HG02852 (cell line): ENCODE measurements around the gene CCDC187.
"Not testable (repeated sequence)": the region's sequence is repeated elsewhere in the genome, so short reads cannot be mapped to it uniquely, and the experiment has no call there.

Experiments used
- ATAC-seq: cut with Tn5 transposase; IDR thresholded peaks from one replicate; pipeline ENCODE4 v1.9.1; 2021; ENCODE audit warnings: mild to moderate bottlenecking, moderate library complexity; ENCODE audit not compliant: unreplicated experiment

CCDC187 gene

DNA sequence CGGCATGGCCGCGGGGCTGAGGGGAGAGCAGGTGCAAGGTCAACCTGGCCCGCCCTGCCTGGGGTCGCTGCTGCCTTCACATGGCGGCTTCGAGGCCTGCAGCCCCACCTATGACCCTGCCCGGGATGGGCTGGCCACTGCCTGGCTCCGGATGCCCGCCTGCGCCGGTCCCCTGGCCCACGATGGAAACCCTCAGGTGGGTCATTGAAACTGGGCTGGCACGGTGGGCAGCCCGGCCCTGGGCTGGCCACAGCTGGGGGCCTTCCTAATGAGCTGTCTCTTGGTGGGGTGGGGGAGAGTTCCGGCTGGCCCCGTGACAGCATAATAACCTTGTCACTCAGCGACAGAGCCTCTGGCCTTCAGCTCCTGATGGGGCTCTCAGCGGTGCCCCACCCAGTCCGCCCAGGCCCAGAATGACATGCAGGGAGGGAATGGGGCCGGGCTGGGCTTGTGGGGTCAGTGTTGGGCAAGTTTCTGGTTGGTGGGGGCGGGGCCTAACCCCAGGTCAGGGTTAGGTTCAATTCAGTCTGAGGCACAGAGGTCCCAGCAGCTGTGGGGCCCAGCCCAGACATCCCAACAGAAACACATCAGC, at the start of gene CCDC187:
TSS of gene CCDC187 (minus strand) at position 270 of the 592 bp plus-strand sequence. CDS start at position 6, 264 bp downstream.
- no peak for ATAC-seq

DNA sequence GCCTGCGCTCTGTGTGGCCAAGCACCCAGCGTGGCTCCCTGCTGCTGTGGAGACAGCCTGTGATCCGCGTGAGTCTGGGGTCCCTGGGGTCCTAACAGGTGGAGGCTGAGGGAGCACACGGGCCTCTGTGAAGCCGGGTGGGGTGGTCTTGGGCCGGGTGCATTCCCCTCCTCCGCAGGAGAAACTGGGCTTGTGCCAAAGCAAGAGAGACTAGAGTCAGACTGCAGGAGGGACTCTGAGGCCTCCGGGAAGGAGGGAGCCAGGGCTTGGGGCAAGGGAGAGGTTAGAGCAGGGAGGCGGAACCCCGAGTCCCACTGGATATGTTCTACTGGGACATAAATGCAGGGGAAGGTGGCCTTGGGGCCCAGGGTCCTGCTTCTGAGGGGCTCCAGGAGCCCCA, 49.2 kb upstream of the CCDC187 start:
- ATAC-seq = no peak

DNA sequence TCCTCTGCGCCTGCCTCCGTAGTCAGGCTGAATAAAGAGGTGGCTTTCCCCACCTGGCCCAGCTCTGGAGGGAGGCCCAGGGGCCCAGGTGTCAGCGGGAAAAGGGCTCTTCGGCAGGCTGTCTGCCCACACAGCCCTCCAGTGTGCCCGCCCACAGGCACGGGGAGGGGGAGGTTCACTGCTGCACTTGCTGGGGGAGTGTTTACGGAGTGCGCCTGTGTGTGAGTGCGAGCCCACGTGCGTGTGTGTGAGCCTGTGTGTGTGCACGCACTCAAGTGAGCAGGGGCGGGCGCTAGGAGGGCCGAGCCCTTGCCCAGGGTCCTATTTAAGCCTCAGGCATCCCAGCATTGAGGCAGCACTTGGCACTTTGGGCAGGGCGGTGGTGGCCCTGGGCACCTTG, 48.8 kb upstream of the CCDC187 start:
- no peak for ATAC-seq

DNA sequence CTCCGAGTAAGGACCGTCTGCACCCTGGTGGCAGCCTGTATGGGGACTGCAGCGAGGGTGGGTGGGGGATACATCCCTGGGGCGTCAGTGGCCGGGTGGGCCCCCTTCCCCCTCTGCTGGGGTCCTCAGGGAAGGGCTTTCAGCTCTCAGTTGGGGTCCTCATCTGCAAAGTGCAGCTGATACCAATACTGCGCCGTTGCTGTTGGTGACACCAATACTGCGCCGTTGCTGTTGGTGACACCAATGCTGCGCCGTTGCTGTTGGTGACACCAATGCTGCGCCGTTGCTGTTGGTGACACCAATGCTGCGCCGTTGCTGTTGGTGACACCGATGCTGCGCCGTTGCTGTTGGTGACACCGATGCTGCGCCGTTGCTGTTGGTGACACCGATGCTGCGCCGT, 48.0 kb upstream of the CCDC187 start:
- ATAC-seq = not testable (repeated sequence)

DNA sequence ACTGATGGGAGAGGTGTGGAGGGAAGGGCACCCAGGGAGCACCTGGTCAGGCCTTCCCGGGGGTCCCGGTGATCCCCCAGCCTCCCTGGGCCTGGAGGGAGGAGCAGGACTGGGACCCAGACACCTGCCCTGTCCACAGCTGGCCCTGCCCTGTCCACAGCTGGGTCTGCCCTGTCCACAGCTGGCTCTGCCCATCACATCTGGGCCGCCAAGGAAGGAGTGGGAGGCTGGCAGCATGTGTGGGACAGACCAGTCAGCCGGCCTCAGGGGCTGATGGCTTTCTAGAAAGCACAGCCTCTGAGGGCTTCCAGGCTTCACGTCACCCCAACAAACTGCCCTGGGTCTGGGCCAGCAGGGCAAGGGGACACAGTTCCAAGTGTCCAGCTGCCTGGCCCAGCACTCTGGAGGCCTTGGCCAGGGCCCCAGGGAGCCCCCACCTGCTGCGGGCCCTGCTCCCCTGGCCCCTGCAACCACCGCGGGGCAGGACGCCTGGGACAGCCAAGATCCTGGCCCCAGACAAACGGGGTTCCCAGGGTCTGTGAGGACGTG, 47.4 kb upstream of the CCDC187 start:
- no peak for ATAC-seq

DNA sequence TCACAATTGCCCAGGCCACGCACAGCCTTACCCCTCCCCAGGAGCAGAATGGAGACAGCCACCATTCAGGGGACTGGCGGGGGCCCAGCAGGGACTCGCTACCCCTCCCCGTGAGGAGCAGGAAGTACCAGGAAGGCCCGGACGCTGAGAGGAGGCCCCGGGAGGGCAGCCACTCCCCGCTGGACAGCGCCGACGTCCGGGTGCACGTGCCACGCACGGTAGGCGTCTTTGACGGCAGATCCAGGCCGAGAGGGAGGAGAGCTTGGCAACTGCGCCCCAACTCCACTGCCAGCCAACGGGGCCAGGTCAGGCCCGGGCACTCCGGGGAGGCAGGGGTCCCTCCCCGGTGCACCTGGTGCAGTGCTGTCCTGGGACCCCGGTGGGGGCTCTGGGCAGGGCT, 45.7 kb upstream of the CCDC187 start:
- no peak for ATAC-seq

DNA sequence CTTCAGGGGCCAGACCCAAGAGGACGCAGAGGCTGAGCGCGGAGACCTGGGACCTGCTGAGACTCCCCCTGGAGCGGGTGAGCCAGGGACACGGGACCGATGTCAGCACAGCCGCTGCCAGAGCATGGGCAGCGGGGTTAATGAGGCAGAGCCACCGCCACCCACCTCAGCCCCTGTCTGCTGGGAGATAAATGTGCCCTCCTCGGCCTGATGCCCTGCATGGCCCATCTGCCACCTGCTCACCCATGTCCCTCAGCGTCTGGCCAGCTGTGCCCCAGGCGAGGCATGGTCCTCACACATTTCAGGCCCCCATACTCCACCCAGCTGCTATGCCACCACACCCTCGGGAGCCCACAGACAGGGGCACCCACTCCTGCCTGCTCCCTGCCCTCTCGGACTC, 44.8 kb upstream of the CCDC187 start:
- no peak for ATAC-seq

DNA sequence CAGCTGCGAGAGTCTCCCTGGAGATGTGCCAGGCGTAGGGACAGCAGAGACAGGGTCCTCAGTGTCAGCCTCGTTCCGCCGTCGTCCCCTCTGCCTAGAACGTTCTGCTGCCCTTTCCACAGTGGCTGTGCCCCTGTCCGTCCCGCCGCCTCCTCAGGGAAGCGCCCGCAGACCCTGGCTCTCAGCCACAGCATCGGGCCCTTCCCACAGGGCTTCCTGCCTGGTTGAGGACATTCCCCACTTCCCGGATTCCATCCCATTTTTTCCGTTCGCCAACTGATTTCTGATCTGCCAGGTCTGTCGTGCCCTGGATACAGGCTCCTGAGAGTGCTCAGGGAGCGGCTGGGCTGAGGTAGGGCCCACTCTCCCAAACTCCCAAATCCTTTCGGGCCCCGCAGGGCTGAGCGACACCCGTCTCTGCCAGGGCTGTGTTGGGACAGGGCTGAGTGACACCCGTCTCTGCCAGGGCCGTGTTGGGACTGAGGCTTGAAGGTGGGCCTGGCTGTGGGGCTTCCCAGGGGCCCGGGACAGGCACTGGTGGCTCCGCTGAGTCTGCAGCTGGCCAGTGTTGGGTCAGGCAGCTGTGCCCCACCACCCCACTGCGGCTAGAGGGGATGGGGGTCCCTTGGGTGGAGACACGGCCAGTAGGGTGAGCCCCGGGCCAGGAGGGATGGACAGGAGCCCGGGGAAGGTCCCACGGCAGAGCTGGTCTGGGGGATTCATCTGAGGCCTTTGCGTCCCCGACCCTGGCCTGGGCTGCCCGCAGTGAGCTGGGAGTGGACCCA, 43.8 kb upstream of the CCDC187 start:
- ATAC-seq = no peak

DNA sequence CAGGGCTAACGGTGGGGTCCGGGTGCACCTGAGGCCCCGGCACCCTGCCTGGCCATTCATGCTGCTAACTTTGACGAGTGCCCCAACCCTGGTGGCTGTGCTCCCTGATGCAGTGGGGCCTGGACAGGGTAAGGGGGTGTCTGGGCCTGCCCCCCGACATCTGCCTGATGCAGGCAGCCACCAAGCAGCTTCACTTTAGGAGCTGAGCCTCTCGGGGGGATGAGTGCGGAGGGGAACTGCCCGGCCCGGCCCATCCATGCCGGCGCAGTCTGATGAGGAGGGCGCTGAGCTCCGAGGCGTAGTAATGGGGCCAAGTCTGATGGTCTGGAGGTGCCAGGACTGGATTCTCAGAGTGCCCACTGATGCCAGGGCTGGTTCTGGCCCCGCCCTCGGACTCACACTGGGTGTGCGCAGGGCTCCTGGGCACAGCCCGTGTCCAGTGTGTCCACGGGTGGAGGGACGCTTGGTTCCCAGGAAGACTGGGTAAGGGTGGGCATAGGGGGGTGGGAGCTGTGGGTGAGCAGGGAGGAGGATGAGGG, 43.1 kb upstream of the CCDC187 start:
- no peak for ATAC-seq

DNA sequence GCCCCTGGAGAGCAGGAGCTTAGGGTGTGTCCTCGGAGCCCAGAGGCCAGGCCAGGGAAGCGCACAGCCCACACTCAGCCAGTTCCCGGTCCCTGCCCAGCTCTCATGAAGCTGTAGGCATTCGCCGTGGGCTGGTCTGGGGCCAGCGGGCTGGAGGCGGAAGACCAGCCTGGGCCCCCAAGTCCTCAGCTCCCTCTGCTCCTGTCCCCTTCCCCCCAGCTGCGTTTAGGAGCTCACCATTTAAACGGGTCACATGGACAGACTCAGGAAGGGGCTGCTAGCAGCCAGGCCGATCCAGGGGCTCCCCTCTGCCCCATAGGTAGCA, 42.2 kb upstream of the CCDC187 start:
- no peak for ATAC-seq

DNA sequence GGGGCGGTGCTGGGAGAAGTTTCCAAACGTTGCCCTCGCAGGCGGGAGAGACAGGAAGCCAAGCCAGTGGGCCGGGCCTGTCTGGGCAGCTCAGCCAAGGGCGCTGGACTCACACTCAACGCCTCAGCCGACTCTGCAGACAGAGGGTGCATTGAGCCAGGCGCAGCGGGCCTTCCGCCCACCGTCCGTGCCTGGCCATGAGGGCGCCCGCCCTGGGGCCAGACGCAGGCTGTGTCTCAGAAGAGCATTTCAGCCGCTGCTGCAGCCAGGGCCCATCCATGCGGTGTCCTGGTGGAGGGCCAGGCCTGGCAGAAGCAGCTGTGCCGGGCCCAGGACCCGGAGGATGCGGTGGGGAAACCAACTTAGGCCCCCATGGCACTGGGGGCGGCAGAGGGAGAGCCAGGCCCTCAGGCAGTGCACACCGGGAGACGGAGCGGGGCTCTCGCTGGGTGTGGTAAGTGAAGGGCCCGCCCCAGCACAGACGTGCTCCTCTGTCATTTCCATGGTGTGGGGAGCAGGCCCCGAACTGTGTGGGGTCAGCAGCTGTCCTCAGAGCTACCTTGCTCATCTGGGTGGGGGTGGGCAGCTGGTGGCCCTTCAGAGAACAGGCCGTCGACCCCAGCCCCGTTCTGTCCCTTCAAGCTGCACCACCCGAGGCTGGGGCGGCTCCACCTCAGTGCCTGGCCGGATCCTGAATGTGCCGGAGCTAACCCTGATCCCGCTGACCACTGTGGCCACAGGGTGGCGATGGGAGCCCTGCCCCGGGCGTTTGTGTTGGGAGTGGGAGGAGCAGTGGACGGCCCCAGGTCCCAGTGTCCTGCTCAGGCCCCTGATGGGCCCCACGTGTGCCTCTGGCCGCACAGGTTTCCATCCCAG, 41.6 kb upstream of the CCDC187 start:
- no peak for ATAC-seq

DNA sequence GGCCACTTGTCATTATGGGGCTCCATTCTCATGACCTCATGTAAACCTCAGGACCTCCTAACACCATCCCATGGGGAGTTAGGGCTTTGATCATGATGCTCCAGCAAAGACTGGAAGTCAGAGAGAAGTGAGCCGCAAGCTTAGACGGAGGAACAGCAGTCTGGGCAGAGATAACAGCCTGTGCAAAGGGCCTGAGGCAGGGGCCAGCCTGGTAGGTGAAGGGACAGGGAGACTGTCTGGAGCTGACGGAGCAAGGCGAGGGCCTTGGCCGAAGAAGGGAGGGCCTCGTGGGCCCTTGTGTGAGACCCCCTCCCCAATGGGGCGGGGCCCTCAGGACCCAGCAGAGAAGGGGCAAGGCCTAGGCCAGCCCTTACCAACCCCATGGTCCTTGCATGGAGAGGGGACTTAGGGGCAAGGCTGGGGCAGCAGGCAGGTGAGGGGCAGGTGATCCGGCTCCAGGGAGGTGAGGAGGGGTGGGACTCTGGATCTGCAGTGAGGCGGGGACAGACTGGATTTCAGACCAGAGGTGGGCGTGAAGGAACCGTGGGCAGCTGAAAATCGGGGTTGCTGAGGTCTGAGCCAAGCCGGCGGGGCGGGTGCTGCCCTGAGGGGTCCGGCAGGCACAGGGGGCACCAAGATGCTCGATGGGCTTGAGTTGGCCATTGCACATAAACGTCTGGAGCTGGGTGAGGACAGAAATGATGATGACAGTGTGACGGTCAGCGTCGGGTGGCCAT, 40.8 kb upstream of the CCDC187 start:
- no peak for ATAC-seq

DNA sequence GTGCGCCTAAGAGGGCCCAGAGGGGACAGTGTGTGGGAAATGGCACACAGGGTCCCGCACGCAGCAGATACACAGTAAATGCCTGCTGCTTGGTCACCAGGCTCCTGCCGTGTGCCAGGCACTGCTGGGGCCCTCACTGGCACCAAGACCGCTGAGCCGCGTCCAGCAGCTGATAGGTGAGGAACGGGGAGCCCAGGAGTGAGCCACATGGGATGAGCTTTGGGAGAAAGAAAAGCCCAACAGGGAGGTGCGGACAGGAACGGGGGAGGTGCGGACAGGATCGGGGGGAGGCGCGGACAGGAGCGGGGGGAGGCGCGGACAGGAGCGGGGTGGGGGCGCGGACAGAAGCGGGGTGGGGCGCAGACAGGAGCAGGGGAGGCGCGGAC, 40.0 kb upstream of the CCDC187 start:
- ATAC-seq = no peak

DNA sequence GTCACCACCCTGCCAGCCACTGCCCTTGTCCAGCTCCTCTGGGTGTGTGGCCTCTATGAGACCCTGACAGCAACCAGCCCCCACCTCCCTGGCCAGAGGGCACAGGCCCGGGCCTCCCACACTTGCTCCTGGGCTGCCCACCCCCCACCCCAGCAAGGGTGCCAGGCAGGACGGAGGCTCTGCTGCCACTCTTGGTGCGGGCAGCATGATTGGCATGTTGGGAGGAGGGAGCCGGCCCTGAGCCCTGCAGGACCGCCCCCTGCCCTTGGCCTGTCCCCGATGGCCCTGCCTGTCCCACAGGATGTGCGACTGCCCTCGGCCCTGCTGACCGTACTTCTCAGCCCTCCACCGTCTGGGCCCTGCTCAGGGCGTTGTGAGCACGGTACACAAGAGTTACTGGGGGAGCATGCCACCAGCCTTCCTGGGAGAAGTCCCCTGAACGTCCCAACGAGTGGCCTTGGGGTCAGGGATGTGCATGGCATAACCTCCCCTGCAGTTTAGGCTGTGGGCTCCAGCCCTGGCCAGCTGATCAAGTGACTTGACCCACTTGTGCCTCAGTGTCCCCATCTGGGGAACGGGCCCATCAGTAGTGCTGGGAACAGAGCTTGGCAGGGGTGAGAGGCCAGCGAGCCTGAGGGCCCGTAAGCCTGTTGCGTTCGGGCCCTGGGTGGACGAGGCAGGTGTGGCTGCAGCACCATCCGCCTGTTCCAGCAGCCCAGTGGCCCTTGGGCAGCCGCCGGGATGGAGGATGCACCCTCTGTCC, 39.4 kb upstream of the CCDC187 start:
- ATAC-seq = no peak

DNA sequence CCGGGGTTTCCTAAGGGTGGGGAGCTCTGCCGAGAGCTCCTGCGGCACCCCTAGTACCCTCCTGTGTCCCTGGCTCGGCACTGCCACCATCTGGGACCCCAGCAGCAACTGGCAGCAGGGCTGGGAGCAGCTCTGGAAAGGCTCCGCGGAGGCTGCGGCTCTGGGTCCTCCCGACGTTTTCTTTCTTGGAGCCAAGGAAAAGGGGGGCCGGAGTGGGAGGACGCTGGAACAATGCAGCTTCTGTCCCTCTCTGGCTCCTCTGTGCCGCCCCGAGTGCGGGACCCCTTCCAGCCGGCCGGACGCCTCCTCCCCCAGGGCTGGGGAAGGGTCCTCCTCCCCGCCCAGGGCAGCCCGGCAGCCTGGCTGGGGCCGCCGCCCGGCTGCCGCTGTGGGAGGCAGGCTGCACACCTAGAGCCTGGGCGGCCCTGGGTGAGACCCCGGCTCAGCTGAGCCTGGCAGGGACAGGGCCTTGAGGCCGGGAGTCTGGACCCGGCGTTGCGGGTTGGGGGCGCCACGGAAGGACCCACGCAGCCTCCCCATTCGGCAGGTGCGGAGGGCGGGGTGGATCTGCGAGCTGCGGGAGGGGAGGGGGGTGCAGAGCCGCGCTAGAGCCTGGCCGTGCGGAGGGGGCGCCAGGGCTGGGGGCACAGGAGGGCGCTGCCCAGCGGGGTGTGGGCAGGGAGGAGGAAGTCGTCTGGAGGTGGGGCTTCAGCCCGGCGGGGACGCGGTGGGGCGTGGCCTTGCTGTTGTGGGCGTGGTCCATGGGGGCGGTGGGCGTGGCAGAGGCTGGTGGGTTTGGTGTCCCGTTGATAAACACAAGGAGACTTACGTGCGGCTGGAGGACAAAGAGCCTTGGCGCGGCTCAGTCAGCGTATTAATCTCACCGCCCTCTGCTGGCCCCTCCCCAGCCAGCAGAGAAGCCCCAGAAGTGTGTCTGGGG, 38.6 kb upstream of the CCDC187 start:
- no peak for ATAC-seq

DNA sequence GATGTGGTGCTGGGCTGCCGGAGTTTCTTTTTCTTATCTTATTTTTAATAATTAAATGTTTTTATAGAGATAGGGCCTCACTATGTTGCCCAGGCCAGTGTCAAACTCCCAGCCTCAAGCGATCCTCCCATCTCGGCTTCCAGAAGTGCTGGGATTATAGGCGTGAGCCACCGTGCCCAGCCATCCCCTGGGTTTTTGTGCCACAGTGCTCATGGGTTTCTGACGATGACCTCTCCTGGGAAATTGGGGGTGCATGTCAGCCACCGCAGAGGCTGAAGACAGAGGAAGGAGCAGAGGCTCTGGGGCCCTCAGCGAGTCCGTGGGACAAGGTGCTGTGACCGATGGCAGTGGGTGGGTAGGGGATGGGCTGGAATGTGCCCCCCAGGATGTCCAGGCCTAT, 37.9 kb upstream of the CCDC187 start:
- ATAC-seq = no peak

DNA sequence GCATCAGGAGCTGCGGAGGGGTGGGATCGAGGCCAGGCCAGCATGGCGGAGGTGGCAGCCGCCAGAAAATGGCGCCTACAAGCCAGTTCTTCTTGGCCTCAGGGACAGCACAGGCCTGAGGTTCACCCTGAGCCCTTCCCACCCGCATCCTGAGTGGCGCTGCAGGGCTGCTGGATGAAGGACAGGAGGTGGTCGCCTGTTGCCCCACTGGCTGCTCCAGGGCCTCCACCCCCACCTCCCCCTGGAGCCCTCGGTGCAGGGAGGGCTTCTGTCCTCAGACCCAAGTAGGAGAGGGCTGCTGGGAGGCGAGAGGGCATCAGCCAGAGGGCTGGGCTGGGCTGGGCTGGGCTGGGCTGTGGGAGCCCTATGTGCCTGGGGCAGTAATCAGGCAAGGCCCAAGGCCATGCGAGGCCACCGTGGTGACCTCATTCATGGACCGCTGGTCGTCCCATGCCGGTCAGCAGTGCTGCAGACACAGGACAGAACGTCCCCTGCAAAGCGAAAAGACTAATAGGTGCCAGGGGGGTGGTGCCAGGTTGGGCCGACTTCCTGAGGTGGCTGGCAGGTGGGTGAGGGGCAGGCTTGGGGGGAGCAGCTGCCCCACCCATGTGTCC, 37.3 kb upstream of the CCDC187 start:
- ATAC-seq = no peak

DNA sequence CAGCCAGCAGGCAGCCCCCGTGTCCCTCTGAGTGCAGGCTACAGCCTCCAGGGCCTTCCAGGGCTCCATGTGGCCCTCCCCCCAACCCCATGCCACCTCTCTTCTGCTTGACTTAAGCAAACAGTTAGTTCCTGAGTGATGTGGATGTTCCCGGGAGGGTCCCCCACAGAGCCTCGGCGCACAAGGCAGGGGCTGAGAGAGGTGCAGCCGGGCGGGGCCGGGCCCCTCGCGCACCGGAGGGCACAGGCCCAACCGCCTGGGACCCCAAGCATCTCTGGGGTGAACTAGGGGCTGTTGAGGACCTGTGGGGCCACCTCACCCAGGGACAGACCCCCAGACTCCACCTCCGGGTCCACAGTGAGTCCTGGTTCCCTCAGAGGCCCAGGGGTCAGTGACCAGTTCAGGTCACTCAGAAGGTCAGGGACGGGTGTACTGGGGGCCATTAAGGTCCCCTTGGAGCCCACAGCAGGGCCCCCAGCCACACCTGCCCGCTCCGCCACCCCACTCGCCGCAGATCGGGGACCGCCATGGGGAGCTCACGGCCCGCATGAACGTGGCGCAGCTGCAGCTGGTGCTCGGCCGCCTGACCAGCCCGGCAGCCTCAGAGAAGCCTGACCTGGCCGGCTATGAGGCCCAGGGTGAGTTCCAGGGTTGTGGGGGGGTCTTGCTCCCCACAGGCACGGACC, 36.6 kb upstream of the CCDC187 start:
- no peak for ATAC-seq
